GM23248 (cell line): ENCODE data around the gene MIAT. TPM values are rescaled to one million over a fixed set of nuclear protein-coding genes. Genes with fewer than 3 reads are reported as not detected.

Experiments
- DNase-seq: peaks from one replicate; pipeline ENCODE4 v3.0.0-alpha.2; 2015
- H2AFZ ChIP-seq: fragments of 200-600 bp; sonication (generic); 2 replicates; pipeline ENCODE4 v1.6.1; 2016; ENCODE audit warnings: antibody characterized with exemption
- H3F3A ChIP-seq: fragments of 200-600 bp; sonication (generic); 2 replicates; pipeline ENCODE4 v1.6.1; 2016; ENCODE audit warnings: mild to moderate bottlenecking, antibody characterized with exemption, mixed run types; ENCODE audit not compliant: insufficient read depth
- H3K27ac ChIP-seq: fragments of 200-600 bp; sonication (generic); 2 replicates; pipeline ENCODE4 v1.5.1; 2016; ENCODE audit warnings: mild to moderate bottlenecking
- H3K27me3 ChIP-seq: fragments of 200-600 bp; sonication (generic); replicated peaks from 2 replicates; pipeline ENCODE4 v1.6.1; 2016; ENCODE audit warnings: mild to moderate bottlenecking; ENCODE audit not compliant: insufficient read depth
- H3K36me3 ChIP-seq: fragments of 200-600 bp; sonication (generic); 2 replicates; pipeline ENCODE4 v1.6.1; 2016; ENCODE audit warnings: low read depth, mild to moderate bottlenecking
- H3K4me1 ChIP-seq: fragments of 200-600 bp; sonication (generic); 2 replicates; pipeline ENCODE4 v1.6.1; 2016; ENCODE audit warnings: mild to moderate bottlenecking; ENCODE audit not compliant: insufficient read depth
- H3K4me2 ChIP-seq: fragments of 200-600 bp; sonication (generic); one replicate; pipeline ENCODE4 v1.6.1; 2016; ENCODE audit warnings: mild to moderate bottlenecking; ENCODE audit not compliant: unreplicated experiment
- H3K4me3 ChIP-seq: fragments of 200-600 bp; sonication (generic); 2 replicates; pipeline ENCODE4 v1.5.1; 2016; ENCODE audit warnings: mild to moderate bottlenecking
- H3K79me2 ChIP-seq: fragments of 200-600 bp; sonication (generic); 2 replicates; pipeline ENCODE4 v1.6.1; 2016; ENCODE audit warnings: mild to moderate bottlenecking; ENCODE audit not compliant: insufficient read depth
- H3K9ac ChIP-seq: fragments of 200-600 bp; sonication (generic); 2 replicates; pipeline ENCODE4 v1.6.1; 2016; ENCODE audit warnings: mild to moderate bottlenecking
- H3K9me2 ChIP-seq: fragments of 200-600 bp; sonication (generic); 2 replicates; pipeline ENCODE4 v1.6.1; 2016; ENCODE audit warnings: mixed run types, mild to moderate bottlenecking, moderate library complexity; ENCODE audit not compliant: insufficient read depth
- H3K9me3 ChIP-seq: fragments of 200-600 bp; sonication (generic); one replicate; pipeline ENCODE4 v1.6.1; 2017; ENCODE audit warnings: low read depth
- H4K20me1 ChIP-seq: fragments of 200-600 bp; sonication (generic); 2 replicates; pipeline ENCODE4 v1.6.0; 2016; ENCODE audit not compliant: insufficient read depth
- EZH2 ChIP-seq: fragments of 200-600 bp; sonication (generic); IDR thresholded peaks from 2 replicates; pipeline ENCODE4 v1.6.1; 2018; ENCODE audit warnings: antibody characterized with exemption, mild to moderate bottlenecking; ENCODE audit not compliant: insufficient read depth, poor library complexity, severe bottlenecking
- EZH2phosphoT487 ChIP-seq: fragments of 200-600 bp; sonication (generic); IDR thresholded peaks from 2 replicates; pipeline ENCODE4 v1.6.1; 2018; ENCODE audit warnings: antibody characterized with exemption, moderate library complexity, mild to moderate bottlenecking, low read depth; ENCODE audit not compliant: insufficient read depth
- WGBS, 2 experiments: methylation state at CpG; one replicate each; pipeline ENCODE4 v1.1.6; 2015 to 2017; ENCODE audit warnings: low lambda C conversion rate in 2 of 2, low coverage in 1 of 2; ENCODE audit errors: missing lambda C conversion rate in 2 of 2; 5-methylcytosine and 5-hydroxymethylcytosine counted together
- in situ Hi-C: fragments of 300-500 bp; cut with MboI; formaldehyde crosslinking; loops from 2 replicates; pipeline ENCODE4 v1.15.0; 2020
- polyA plus RNA-seq: library from polyadenylated mRNA; unstranded; fragments of >200 nt; fragmentation: Nextera tagmentation; extraction: Ambion mirVana; gene quantifications from 2 replicates; pipeline ENCODE4 v1.2.1, GENCODE V29; 2016
- total RNA-seq: library from RNA; depleted of rRNA; stranded (reverse); fragments of >200 nt; shearing (Covaris generic); gene quantifications from 2 replicates; pipeline ENCODE4 v1.2.3, GENCODE V29; 2014

The MIAT gene
- total and polyA plus RNA-seq, 2 experiments from 2014 or later: 0.23 to 0.43 TPM

- Histone ChIP-seq H3K4me2 (no peak overlapping the region), H3K27me3 (0 out of 2 replicates have a peak, but pooled peaks cover 4% of the 10 kb centered on the region), H3K9ac (no peak overlapping the region), H3K4me3 (no peak overlapping the region), H3K36me3 (no peaks in the 10 kb centered on the region), H3F3A (no peaks in the 10 kb centered on the region), H3K79me2 (no peaks in the 10 kb centered on the region), H3K4me1 (no peaks in the 10 kb centered on the region), H3K27ac (no peak overlapping the region), H4K20me1 (no peaks in the 10 kb centered on the region), H3K9me3 (no peaks in the 10 kb centered on the region), H2AFZ (no peak overlapping the region), H3K9me2 (no peaks in the 10 kb centered on the region)
- in situ Hi-C loops: loop anchor here (10.0 kb wide), 1 partner anchor 115 kb away; the partner anchor contains the start of gene TFIP11
- DNase-seq: no peak
- 67 to 73% methylated on average over 18 of the region's 18 CpGs for WGBS, 2 experiments
- no peak for TF ChIP-seq EZH2phosphoT487
- no peak for TF ChIP-seq EZH2
Observed at GRCh38 chr22:26629988-26630761, 27.2 kb upstream of the MIAT start.

- Histone ChIP-seq H3K79me2 (no peaks in the 10 kb centered on the region), H3K4me1 (no peaks in the 10 kb centered on the region), H3K4me2 (no peak overlapping the region), H3K27ac (no peak overlapping the region), H3K9me3 (no peaks in the 10 kb centered on the region), H3K36me3 (no peaks in the 10 kb centered on the region), H3K9ac (no peak overlapping the region), H4K20me1 (no peaks in the 10 kb centered on the region), H3K9me2 (no peaks in the 10 kb centered on the region), H3F3A (no peaks in the 10 kb centered on the region), H3K4me3 (no peak overlapping the region), H3K27me3 (0 out of 2 replicates have a peak, but pooled peaks cover 8% of the 10 kb centered on the region), H2AFZ (no peak overlapping the region)
- DNase-seq: no peak
- no peak for TF ChIP-seq EZH2
- no peak for TF ChIP-seq EZH2phosphoT487
- 46 to 54% methylated on average over 4 of the region's 4 CpGs for whole genome bisulfite sequencing, 2 experiments
- in situ Hi-C loops: loop anchor here (10.0 kb wide), 1 partner anchor 116 kb away; the partner anchor contains the start of gene TFIP11
Observed at GRCh38 chr22:26631282-26631681, 26.1 kb upstream of the MIAT start.

- Histone ChIP-seq H3K36me3 (no peaks in the 10 kb centered on the region), H3K79me2 (no peaks in the 10 kb centered on the region), H2AFZ (no peak overlapping the region), H4K20me1 (no peaks in the 10 kb centered on the region), H3K9me3 (no peaks in the 10 kb centered on the region), H3K4me1 (no peaks in the 10 kb centered on the region), H3K27me3 (0 out of 2 replicates have a peak, but pooled peaks cover 5% of the 10 kb centered on the region), H3F3A (no peaks in the 10 kb centered on the region), H3K9ac (no peak overlapping the region), H3K27ac (no peak overlapping the region), H3K4me2 (no peak overlapping the region), H3K9me2 (no peaks in the 10 kb centered on the region), H3K4me3 (no peak overlapping the region)
- in situ Hi-C loops: loop anchor here (10.0 kb wide), 1 partner anchor 118 kb away; the partner anchor contains the start of gene TFIP11
- no peak for TF ChIP-seq EZH2
- no peak for TF ChIP-seq EZH2phosphoT487
- WGBS, 2 experiments: 20 to 23% methylated on average over 7 to 8 of the region's 8 CpGs
- DNase-seq: no peak
Observed at GRCh38 chr22:26632422-26633155, 24.8 kb upstream of the MIAT start.

GRCh38 chr22:26634189-26634588 is 23.2 kb upstream of the MIAT start:
- Histone ChIP-seq H3K9me2 (no peaks in the 10 kb centered on the region), H3K4me3 (no peak overlapping the region), H3K4me2 (no peak overlapping the region), H4K20me1 (no peaks in the 10 kb centered on the region), H2AFZ (no peak overlapping the region), H3K36me3 (no peaks in the 10 kb centered on the region), H3K27ac (no peak overlapping the region), H3F3A (no peaks in the 10 kb centered on the region), H3K79me2 (no peaks in the 10 kb centered on the region), H3K4me1 (no peaks in the 10 kb centered on the region), H3K9ac (no peak overlapping the region), H3K9me3 (no peaks in the 10 kb centered on the region), H3K27me3 (0 out of 2 replicates have a peak, but pooled peaks cover 5% of the 10 kb centered on the region)
- DNase-seq: no peak
- in situ Hi-C loops: loop anchor here (10.0 kb wide), 1 partner anchor 119 kb away; the partner anchor contains the start of gene TFIP11
- WGBS, 2 experiments: 62 to 65% methylated on average over 3 of the region's 3 CpGs
- TF ChIP-seq EZH2phosphoT487: no peak
- TF ChIP-seq EZH2: no peak
